ENCODE data around the gene PCLO. TPM values are rescaled to one million over a fixed set of nuclear protein-coding genes. Genes with fewer than 3 reads are reported as not detected.

The PCLO gene
- total RNA-seq, 3 donors from 2014 or later = 5.3 to 20.9 (median 5.9) TPM

- DNase-seq (ENCODE audit: low spot score in 2 of 2) = no peak
- no peaks in the 10 kb centered on the region for H3K27me3 ChIP-seq
- H3K4me3 ChIP-seq = no peak overlapping the region
- H3K4me1 ChIP-seq = no peaks in the 10 kb centered on the region
- intact Hi-C loops (cut with DNase I; ENCODE audit: low total_unique reads) = no loop called here
- no peaks in the 10 kb centered on the region for H3K36me3 ChIP-seq
- TF ChIP-seq POLR2AphosphoS5 (IDR thresholded peaks at IDR 0.05) (no peak), CTCF (IDR thresholded peaks at IDR 0.05) (no peak), POLR2A (IDR thresholded peaks at IDR 0.05) (no peak)
- no peaks in the 10 kb centered on the region for H3K9me3 ChIP-seq
- no peak overlapping the region for H3K27ac ChIP-seq
Observed at GRCh38 chr7:82965088-82966036, 197.3 kb downstream of the PCLO start.

DNA sequence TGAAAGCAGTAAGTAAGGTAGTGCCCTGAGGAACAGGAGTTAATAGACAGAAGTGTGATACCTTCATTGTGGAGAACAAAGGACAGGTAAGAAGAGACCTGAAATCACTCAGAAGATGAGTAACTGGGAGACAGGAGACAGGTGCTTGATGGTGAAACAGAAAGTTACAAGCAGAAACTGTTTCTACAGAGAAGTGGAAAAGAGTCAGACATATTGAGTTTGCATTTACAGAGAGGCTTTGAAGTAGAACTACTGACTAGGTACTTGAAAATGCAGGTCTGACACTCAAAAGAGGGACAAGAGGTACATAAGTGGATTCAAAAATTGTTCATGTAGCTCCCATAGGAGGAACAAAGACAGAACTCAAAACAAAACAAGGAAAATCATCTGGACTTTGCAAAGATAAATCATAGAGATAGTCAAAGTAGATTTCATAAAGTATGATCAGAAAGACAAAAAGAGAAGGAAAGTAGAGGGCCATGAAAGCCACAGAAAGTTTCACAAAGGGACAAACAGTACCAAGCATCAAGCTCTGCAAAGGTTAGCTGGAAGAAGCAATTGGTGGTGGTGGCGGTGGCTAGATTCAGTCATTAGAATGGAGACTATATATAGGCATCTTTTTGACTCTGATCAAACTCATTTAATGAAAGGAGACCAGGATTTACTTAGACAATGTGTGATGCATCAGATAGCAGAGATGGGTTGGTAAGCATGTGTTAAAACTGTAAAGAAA is 198.4 kb downstream of the PCLO start:
- intact Hi-C loops (cut with DNase I; ENCODE audit: low total_unique reads) = no loop called here
- Histone ChIP-seq H3K27ac (no peak overlapping the region), H3K27me3 (no peaks in the 10 kb centered on the region), H3K4me1 (no peaks in the 10 kb centered on the region), H3K9me3 (no peaks in the 10 kb centered on the region), H3K4me3 (no peak overlapping the region), H3K36me3 (no peaks in the 10 kb centered on the region)
- no peak for DNase-seq (ENCODE audit: low spot score in 2 of 2)
- TF ChIP-seq CTCF (IDR thresholded peaks at IDR 0.05) (no peak), POLR2AphosphoS5 (IDR thresholded peaks at IDR 0.05) (no peak), POLR2A (IDR thresholded peaks at IDR 0.05) (no peak)

DNA sequence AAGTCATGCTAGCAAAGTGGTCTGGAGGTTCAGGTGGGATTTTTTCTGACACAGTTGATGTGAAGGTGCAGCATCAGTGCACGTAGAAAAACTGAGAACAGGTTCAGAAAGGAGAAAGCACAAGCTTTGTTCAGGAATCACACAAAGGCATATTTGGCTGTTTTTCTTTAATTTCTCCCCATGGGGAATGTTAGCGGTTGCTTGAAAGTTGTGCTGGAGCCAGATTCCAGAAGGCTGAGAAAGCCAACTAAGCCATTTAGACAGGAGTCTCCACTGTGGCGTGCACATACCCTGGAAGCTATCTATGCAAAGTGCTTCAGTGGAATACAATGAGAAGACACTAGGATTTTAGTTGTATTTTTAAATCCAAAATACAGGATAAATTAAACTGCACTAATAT is 201.4 kb downstream of the PCLO start:
- Histone ChIP-seq H3K27ac (no peak overlapping the region), H3K4me3 (no peak overlapping the region), H3K36me3 (no peaks in the 10 kb centered on the region), H3K4me1 (no peaks in the 10 kb centered on the region), H3K9me3 (no peaks in the 10 kb centered on the region), H3K27me3 (no peaks in the 10 kb centered on the region)
- TF ChIP-seq POLR2AphosphoS5 (IDR thresholded peaks at IDR 0.05) (no peak), POLR2A (IDR thresholded peaks at IDR 0.05) (no peak), CTCF (IDR thresholded peaks at IDR 0.05) (no peak)
- DNase-seq (ENCODE audit: low spot score in 2 of 2) = no peak
- intact Hi-C loops (cut with DNase I; ENCODE audit: low total_unique reads) = no loop called here

DNA sequence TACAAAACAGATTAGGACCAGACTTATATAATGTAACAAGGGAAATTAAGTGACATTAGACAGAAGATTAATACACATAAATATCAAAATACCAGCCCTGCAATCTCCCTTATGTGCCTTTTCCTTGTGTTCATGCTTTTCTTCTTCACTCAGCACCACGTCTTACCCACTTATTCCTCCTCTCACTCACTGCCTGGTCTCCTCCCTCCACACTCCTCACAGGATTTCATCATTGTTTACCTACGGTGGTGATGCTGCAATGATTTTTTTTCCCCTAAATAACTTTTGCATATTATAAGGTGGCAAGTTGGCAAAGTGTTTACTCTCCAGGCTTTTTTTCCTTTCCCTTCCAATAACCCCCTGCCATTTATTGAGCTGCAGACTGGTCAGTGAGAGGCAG is 203.2 kb downstream of the PCLO start:
- H3K36me3 ChIP-seq = no peaks in the 10 kb centered on the region
- H3K27me3 ChIP-seq = no peaks in the 10 kb centered on the region
- no peaks in the 10 kb centered on the region for H3K9me3 ChIP-seq
- DNase-seq (ENCODE audit: low spot score in 2 of 2) = no peak
- no peak overlapping the region for H3K27ac ChIP-seq
- no peaks in the 10 kb centered on the region for H3K4me1 ChIP-seq
- TF ChIP-seq POLR2A (IDR thresholded peaks at IDR 0.05) (no peak), CTCF (IDR thresholded peaks at IDR 0.05) (no peak), POLR2AphosphoS5 (IDR thresholded peaks at IDR 0.05) (no peak)
- H3K4me3 ChIP-seq = no peak overlapping the region
- intact Hi-C loops (cut with DNase I; ENCODE audit: low total_unique reads) = no loop called here

GRCh38 chr7:82957521-82957920 is 205.2 kb downstream of the PCLO start:
- Histone ChIP-seq H3K27me3 (no peaks in the 10 kb centered on the region), H3K4me3 (no peak overlapping the region), H3K4me1 (no peaks in the 10 kb centered on the region), H3K36me3 (no peaks in the 10 kb centered on the region), H3K27ac (no peak overlapping the region), H3K9me3 (no peaks in the 10 kb centered on the region)
- TF ChIP-seq POLR2AphosphoS5 (IDR thresholded peaks at IDR 0.05) = no peak
- no peak for TF ChIP-seq POLR2A (IDR thresholded peaks at IDR 0.05)
- TF ChIP-seq CTCF (IDR thresholded peaks at IDR 0.05) = no peak
- intact Hi-C loops (cut with DNase I; ENCODE audit: low total_unique reads) = no loop called here
- DNase-seq (ENCODE audit: low spot score in 2 of 2) = no peak
